Measurements from ENCODE around the gene PDIA5. TPM values are rescaled to one million over a fixed set of nuclear protein-coding genes. Genes with fewer than 3 reads are reported as not detected.

Gene PDIA5
- total RNA-seq, 1 donor from 2014 or later: 96.3 TPM

DNA sequence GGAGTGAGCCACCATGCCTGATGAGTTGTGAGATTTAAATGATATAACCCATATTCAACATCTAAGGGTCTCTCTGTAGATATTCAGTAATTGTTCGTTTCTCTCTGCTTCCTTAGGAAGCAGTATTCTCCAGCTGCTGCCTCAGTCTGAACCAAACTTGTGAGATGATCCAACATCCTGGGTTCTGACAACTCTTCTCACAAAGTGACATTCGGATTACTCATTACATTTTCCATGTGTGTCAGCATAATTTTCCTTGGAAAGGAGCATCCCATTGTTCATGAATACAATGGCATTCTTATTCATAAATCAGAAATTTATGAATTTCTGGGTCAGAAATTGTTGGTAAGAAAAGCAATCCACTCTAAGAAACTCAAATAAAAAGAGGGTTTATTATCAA, 119.9 kb downstream of the PDIA5 start:
- DNase-seq: peak; percentile 77

DNA sequence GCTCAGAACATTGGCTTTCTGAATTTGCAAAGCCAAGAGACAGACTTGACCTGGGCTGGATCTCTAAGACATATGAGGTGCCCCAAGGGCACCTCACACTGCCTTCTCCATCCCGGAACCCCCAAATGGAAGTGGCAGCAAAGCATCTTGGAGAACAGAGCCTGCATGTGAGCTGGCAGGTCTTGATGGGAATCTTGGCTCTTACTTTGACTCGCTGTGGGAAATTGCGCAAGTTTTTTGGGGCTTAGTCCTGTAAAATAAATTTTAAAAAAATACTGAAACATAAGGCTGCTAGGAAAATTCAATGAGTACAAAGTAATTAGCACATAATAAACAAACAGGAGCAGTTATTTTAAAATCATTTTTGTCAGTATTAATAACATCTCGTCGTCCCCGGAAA, 121.2 kb downstream of the PDIA5 start:
- no peak for DNase-seq

DNA sequence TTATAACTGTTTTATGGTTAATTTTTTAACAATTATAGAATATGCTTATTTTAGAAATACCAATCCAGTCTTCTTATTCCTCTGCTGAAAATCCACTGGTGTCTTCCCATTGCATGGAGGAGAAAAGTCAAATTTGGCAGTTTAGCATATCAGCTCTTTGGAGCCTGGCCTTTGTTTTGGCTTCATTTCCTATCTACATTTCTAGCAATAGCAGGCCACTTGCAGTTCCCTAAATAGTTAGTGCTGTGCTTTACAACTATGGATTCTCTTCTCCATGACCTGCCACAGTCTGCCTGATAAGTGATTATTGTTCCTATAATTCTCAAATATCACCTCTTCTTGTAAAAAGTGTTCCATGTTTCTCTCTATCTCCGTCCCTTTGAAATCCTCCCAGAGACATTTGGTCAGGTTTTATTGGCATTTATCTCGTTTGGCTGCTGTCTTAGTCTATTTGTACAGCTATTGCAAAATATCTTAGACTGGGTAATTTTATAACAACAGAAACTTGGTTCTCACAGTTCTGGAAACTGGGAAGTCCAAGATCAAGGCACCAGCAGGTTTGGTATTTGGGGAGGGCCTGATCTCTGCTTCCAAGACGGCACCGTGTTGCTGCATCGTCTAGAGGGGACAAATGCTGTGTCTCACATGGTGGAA, 126.8 kb downstream of the PDIA5 start:
- no peak for DNase-seq

DNA sequence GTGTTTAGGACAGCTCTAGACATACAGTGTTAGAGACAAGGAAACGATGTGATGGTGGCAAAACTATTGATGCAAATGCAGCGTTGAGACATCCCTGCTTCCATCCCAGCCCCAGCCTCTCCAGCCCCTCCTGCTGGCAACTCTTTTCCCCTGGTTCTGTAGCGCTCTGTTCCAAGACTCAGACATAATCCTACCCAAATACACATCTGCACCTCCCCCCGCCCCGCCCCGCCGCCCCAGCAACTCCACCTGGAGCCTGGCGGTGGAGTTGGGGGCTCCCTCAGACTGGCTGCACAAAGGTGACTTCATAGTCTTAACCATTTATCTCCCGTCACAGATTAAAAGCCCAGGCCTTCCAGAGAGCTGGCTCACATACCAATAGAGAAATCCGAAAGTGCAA, 127.7 kb downstream of the PDIA5 start:
- DNase-seq: peak; percentile 49

DNA sequence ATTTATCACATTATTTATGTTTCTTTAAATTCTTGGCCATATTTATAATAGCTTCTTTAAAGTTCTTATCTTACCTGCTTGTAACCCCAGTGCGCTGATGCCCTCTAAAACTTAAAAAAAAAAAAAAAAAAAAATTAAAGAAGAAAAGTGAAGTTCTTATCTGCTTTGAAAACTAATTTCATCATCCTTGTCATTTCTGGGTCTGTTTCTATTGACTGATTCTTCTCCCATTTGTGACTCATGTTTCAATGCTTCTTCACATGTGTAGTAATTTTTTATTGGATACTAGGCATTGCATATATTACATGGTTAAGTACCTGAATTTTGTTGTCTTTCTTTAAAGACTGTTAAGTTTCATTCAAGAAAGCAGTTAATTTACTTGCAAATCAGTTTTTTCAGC, 131.5 kb downstream of the PDIA5 start:
- no peak for DNase-seq

DNA sequence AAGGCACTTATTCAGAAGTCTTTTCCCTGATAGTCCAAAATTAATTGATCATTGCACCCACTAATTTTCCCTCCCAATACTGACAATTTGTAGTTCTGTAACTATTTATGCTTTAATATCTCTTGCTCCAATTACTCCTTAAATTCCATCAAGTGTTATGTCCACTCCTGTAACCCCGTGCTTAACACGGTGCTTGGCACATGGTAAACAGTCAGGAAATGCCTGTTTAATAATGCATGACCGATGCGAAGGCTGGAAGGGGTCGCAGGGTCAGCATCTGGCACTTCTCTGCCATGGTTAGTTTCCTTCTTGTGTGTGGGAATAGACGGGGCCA, 134.4 kb downstream of the PDIA5 start:
- DNase-seq: peak; percentile 0

DNA sequence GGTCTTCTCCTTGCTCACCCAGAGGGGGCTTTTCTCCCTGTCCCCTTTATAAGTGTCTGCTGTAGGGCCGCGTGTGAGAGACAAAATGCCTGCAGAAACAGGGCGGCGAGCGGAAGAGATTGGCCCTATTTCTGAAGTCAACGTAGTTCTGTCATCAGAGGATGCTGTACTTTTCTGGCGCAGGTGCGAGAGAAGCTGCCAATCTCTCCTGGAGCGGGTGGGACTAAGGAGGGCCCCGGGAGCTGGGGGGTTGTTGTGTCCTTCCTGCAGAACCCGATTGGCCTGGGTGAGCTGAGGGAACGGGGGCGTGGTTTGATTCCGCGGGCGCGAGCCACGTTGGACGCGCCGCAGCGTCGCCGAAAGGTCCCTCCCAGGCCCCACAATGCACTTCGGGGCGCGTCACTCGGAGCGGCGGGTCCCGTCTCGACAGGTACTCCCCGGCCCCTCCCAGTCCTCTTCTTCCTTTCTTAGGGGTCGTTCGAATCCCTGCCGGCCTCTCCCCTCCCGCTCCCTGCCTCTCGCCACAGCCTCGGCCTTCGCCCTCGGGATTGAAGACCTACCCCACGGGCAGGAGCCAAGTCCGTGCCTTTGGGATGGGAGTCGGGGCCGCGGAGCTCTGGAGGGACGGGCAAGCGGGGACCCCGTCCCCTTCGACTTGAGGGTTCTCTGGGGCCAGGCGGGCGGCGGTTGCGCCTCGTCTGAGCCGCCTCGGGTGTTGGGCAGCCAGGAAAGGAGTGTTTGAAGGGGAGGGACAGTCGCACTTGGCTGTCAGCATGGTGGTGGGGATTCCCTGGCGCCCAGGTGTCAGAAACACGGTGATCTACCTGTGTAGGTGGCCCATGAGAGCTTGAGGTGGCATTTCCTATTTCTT, 135.0 kb downstream of the PDIA5 start, which contains the start of gene SEC22A:
SEC22A (plus strand) TSS at position 387 of the 871 bp plus-strand sequence. CDS start 7,275 bp downstream, outside the sequence.
- peak; percentile 95 for DNase-seq

DNA sequence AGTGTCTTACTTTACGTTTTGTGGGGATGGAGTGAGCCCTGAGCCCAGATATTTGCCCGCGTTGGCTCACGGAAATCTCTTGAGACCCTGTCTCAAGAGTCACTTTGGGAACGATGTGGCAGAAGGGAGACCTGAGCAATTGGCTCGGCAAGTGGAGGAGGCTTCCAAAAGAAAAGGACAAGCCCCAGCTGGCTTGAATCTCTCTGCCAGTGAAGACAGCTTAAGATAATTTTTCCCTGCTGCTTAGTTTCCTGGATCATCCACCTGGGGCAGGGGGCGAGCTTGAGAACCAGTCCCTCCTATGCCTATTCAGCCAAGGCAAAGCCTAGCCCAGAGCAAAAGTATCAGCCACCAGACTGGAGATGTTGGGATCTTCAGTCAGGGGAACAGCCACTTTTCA, 135.6 kb downstream of the PDIA5 start:
- DNase-seq: peak; percentile 29

Other genes starting within 250 kb of the PDIA5 start
- gene SEMA5B, start 39.3 kb upstream of the PDIA5 start, total RNA-seq: 0.05 TPM in 1 of 2 replicates, not detected in the other
- gene SEC22A, start 134.9 kb downstream of the PDIA5 start, total RNA-seq: 29.1 and 47.1 TPM in 2 replicates